Measurements from ENCODE around the gene TBCE. TPM values are rescaled to one million over a fixed set of nuclear protein-coding genes. Genes with fewer than 3 reads are reported as not detected.

The TBCE gene
- total RNA-seq, 1 experiment from 2014 or later, result 20.8 TPM

DNA sequence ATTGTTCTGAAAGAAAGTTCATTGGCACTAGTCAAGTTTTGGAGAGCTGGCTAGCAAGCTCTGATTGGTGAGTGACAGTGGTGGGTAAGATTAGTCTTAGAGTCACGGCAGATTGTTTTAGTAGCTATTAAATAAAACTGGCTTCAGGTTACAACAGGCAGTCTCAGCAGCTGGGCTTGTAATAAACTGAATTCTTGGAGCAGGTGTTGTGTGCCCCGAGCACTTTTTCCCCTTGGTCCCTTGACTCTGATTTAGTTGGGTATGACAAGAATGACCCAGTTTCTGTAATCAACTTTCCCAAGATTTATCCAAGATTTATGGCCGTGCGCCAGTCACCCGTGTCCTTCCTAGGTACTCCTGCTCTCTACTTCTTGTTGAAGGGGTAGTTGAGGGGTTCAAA is 40.2 kb downstream of the TBCE start:
- ATAC-seq, result no peak
- Histone ChIP-seq H3K9ac (ENCODE audit: low read length) (no peak overlapping the region), H3K79me2 (ENCODE audit: insufficient read depth, low read length) (peaks cover 7% of the 10 kb centered on the region; the same call in 1 of the 2 replicates), H3K4me3 (replicated peaks in 1 of 2; ENCODE audit: low read depth in 1 of 2, low read length in 2 of 2) (no peak overlapping the region), H3K9me3 (ENCODE audit: control insufficient read depth in 1 of 2, insufficient read depth in 1 of 2, low read depth in 1 of 2, low read length in 2 of 2) (no peaks in the 10 kb centered on the region), H3K4me2 (ENCODE audit: low read length) (no peak overlapping the region), H3K9me2 (ENCODE audit: insufficient read depth) (no peaks in the 10 kb centered on the region), H3K36me3 (ENCODE audit: control insufficient read depth in 1 of 2, insufficient read depth in 2 of 2, low read length in 2 of 2) (no peaks in the 10 kb centered on the region), H2AFZ (ENCODE audit: low read depth, low read length, poor library complexity, severe bottlenecking) (no peak overlapping the region), H3K27ac (ENCODE audit: low read depth, low read length) (no peak overlapping the region), H3K27me3 (ENCODE audit: insufficient read depth, low read length) (no peaks in the 10 kb centered on the region), H3K4me1 (ENCODE audit: control insufficient read depth in 1 of 2, insufficient read depth in 2 of 2, low read length in 2 of 2) (peaks cover 44 to 46% of the 10 kb centered on the region in 2 experiments), H4K20me1 (ENCODE audit: insufficient read depth) (no peaks in the 10 kb centered on the region)
- no TSS peak for BruUV-seq (replicated peaks)
- no peak for TF ChIP-seq RAD21 (IDR thresholded peaks at IDR 0.05; ENCODE audit: low read depth)
- no peak for TF ChIP-seq JUND (IDR thresholded peaks at IDR 0.05)
- no peak for TF ChIP-seq SP1 (IDR thresholded peaks at IDR 0.05; ENCODE audit: low read depth)
- TF ChIP-seq ZNF274 (IDR thresholded peaks at IDR 0.05; ENCODE audit: low read depth, low read length), result no peak
- no peak for TF ChIP-seq EGR1 (IDR thresholded peaks at IDR 0.05; ENCODE audit: low read depth)
- no peak for TF ChIP-seq CEBPB (IDR thresholded peaks at IDR 0.05; ENCODE audit: low read depth)
- no peak for TF ChIP-seq EZH2 (IDR thresholded peaks at IDR 0.05)
- TF ChIP-seq SRF (IDR thresholded peaks at IDR 0.05; ENCODE audit: low read depth), result no peak
- TF ChIP-seq POLR2A (IDR thresholded peaks at IDR 0.05; ENCODE audit: borderline replicate concordance, extremely low read depth, insufficient read depth, insufficient read length), result no peak
- no peak for TF ChIP-seq TCF7L2 (IDR thresholded peaks at IDR 0.05; ENCODE audit: borderline replicate concordance, extremely low read depth, insufficient read depth, insufficient read length)
- intact Hi-C loops (cut with micrococcal nuclease), result no loop called here
- ChIA-PET POLR2A (no interaction called here), RAD21 (ENCODE audit: low non-redundant PET in 1 of 2, low total read pairs in 2 of 2, uncharacterized antibody in 2 of 2, unreplicated experiment in 2 of 2) (no interaction called here), CTCF (no interaction called here)
- DNase-seq (ENCODE audit: low read depth, low spot score), result no peak

DNA sequence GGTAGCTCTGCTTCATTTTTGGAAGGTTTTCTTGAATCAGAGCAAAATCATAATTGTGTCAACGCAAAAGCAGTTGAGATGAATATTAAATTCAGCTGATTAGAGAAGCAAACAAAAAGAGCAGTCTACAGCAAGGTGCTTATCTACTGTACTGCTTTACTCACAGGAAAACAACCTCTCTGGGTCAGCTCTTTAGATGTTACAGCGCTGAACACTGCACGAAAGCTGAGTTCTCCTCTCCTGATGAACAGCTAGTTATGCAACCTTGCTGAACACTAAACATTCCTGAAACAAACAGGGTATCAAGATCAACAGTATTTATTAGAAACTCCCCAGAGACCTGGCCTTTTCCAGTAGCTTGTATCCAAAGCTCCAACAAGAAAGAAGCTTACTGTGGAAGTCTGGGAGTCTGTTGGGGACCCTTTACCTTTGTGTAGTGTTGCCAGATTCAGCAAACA is 41.3 kb downstream of the TBCE start:
- Histone ChIP-seq H3K4me1 (ENCODE audit: control insufficient read depth in 1 of 2, insufficient read depth in 2 of 2, low read length in 2 of 2) (peaks cover 32 to 36% of the 10 kb centered on the region in 2 experiments), H3K4me3 (replicated peaks in 1 of 2; ENCODE audit: low read depth in 1 of 2, low read length in 2 of 2) (no peak overlapping the region), H3K79me2 (ENCODE audit: insufficient read depth, low read length) (0 out of 2 replicates have a peak, but pooled peaks cover 7% of the 10 kb centered on the region), H2AFZ (ENCODE audit: low read depth, low read length, poor library complexity, severe bottlenecking) (no peak overlapping the region), H3K9me3 (ENCODE audit: control insufficient read depth in 1 of 2, insufficient read depth in 1 of 2, low read depth in 1 of 2, low read length in 2 of 2) (no peaks in the 10 kb centered on the region), H4K20me1 (ENCODE audit: insufficient read depth) (no peaks in the 10 kb centered on the region), H3K9me2 (ENCODE audit: insufficient read depth) (no peaks in the 10 kb centered on the region), H3K4me2 (ENCODE audit: low read length) (no peak overlapping the region), H3K27me3 (ENCODE audit: insufficient read depth, low read length) (no peaks in the 10 kb centered on the region), H3K27ac (ENCODE audit: low read depth, low read length) (no peak overlapping the region), H3K36me3 (ENCODE audit: control insufficient read depth in 1 of 2, insufficient read depth in 2 of 2, low read length in 2 of 2) (no peaks in the 10 kb centered on the region), H3K9ac (ENCODE audit: low read length) (no peak overlapping the region)
- DNase-seq (ENCODE audit: low read depth, low spot score) (no peak), ATAC-seq (no peak)
- CTCF ChIA-PET, result interaction anchor here (1.6 kb wide), 1 partner anchor 9 kb away, joined by 4 read pairs; no protein-coding TSS in a partner anchor
- POLR2A ChIA-PET, result interaction anchor here (0.8 kb wide), 1 partner anchor 252 kb away, joined by 3 read pairs; no protein-coding TSS in a partner anchor
- RAD21 ChIA-PET (ENCODE audit: low non-redundant PET in 1 of 2, low total read pairs in 2 of 2, uncharacterized antibody in 2 of 2, unreplicated experiment in 2 of 2), result no interaction called here
- BruUV-seq (replicated peaks), result no TSS peak
- intact Hi-C loops (cut with micrococcal nuclease), result loop anchor here (2.0 kb wide), 1 partner anchor 18 kb away; no protein-coding TSS in a partner anchor
- no peak for TF ChIP-seq CEBPB (IDR thresholded peaks at IDR 0.05; ENCODE audit: low read depth)
- no peak for TF ChIP-seq ZNF274 (IDR thresholded peaks at IDR 0.05; ENCODE audit: low read depth, low read length)
- TF ChIP-seq CBX3 (IDR thresholded peaks at IDR 0.05; ENCODE audit: low read depth), result no peak
- TF ChIP-seq FOSL1 (IDR thresholded peaks at IDR 0.05; ENCODE audit: low read depth), result no peak
- TF ChIP-seq, protein P1, sequence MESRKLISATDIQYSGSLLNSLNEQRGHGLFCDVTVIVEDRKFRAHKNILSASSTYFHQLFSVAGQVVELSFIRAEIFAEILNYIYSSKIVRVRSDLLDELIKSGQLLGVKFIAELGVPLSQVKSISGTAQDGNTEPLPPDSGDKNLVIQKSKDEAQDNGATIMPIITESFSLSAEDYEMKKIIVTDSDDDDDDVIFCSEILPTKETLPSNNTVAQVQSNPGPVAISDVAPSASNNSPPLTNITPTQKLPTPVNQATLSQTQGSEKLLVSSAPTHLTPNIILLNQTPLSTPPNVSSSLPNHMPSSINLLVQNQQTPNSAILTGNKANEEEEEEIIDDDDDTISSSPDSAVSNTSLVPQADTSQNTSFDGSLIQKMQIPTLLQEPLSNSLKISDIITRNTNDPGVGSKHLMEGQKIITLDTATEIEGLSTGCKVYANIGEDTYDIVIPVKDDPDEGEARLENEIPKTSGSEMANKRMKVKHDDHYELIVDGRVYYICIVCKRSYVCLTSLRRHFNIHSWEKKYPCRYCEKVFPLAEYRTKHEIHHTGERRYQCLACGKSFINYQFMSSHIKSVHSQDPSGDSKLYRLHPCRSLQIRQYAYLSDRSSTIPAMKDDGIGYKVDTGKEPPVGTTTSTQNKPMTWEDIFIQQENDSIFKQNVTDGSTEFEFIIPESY (IDR thresholded peaks at IDR 0.05; ENCODE audit: extremely low read depth, insufficient replicate concordance, low read length), result no peak
- no peak for TF ChIP-seq EZH2 (IDR thresholded peaks at IDR 0.05)
- TF ChIP-seq SRF (IDR thresholded peaks at IDR 0.05; ENCODE audit: low read depth), result no peak
- no peak for TF ChIP-seq ELF1 (IDR thresholded peaks at IDR 0.05; ENCODE audit: borderline replicate concordance, low read depth)
- TF ChIP-seq POLR2A (IDR thresholded peaks at IDR 0.05; ENCODE audit: borderline replicate concordance, extremely low read depth, insufficient read depth, insufficient read length), result no peak
- TF ChIP-seq, protein P2, sequence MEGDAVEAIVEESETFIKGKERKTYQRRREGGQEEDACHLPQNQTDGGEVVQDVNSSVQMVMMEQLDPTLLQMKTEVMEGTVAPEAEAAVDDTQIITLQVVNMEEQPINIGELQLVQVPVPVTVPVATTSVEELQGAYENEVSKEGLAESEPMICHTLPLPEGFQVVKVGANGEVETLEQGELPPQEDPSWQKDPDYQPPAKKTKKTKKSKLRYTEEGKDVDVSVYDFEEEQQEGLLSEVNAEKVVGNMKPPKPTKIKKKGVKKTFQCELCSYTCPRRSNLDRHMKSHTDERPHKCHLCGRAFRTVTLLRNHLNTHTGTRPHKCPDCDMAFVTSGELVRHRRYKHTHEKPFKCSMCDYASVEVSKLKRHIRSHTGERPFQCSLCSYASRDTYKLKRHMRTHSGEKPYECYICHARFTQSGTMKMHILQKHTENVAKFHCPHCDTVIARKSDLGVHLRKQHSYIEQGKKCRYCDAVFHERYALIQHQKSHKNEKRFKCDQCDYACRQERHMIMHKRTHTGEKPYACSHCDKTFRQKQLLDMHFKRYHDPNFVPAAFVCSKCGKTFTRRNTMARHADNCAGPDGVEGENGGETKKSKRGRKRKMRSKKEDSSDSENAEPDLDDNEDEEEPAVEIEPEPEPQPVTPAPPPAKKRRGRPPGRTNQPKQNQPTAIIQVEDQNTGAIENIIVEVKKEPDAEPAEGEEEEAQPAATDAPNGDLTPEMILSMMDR (IDR thresholded peaks at IDR 0.05 in 2 of 3, conservative IDR thresholded peaks at IDR 0.05 in 1 of 3; ENCODE audit: borderline replicate concordance in 1 of 3, insufficient read depth in 1 of 3, low read depth in 2 of 3, low read length in 2 of 3), result no peak
- TF ChIP-seq SIN3A (IDR thresholded peaks at IDR 0.05; ENCODE audit: low read depth), result no peak
- no peak for TF ChIP-seq YY1 (IDR thresholded peaks at IDR 0.05; ENCODE audit: extremely low read depth, insufficient replicate concordance, low read depth, low read length)
- TF ChIP-seq TCF7L2 (IDR thresholded peaks at IDR 0.05; ENCODE audit: borderline replicate concordance, extremely low read depth, insufficient read depth, insufficient read length), result no peak
- no peak for TF ChIP-seq SP1 (IDR thresholded peaks at IDR 0.05; ENCODE audit: low read depth)

Data from HCT116 (cell line).